Esophagus squamous epithelium (tissue), 5 donors: ENCODE measurements around the gene AHDC1. TPM values are rescaled to one million over a fixed set of nuclear protein-coding genes. Genes with fewer than 3 reads are reported as not detected.

Experiments
- DNase-seq: peaks from one replicate; lab custom pipeline; 2025; lab: John Stamatoyannopoulos, UW
- H3K27ac ChIP-seq, 4 donors: fragments of 200-600 bp; sonication (generic); one replicate each; pipeline ENCODE4 v1.5.1; 2016 to 2019; ENCODE audit warnings: mild to moderate bottlenecking in 1 of 4
- H3K27me3 ChIP-seq, 4 donors: fragments of 200-600 bp; sonication (generic); 1 replicate in 3 of 4; 2 replicates in 1 of 4; pipeline versions ENCODE4 v1.5.1 to v1.6.0; 2017 to 2021; ENCODE audit warnings: antibody characterized with exemption in 1 of 4
- H3K36me3 ChIP-seq, 3 donors: fragments of 200-600 bp; sonication (generic); one replicate each; pipeline ENCODE4 v1.5.1; 2016 to 2019
- H3K4me1 ChIP-seq, 3 donors: fragments of 200-600 bp; sonication (generic); one replicate each; pipeline ENCODE4 v1.5.1; 2017 to 2019
- H3K4me3 ChIP-seq, 4 donors: fragments of 200-600 bp; sonication (generic); 1 replicate in 3 of 4; 2 replicates in 1 of 4; pipeline ENCODE4 v1.5.1; 2016 to 2019; ENCODE audit warnings: mild to moderate bottlenecking in 2 of 4, moderate library complexity in 1 of 4
- H3K9me3 ChIP-seq, 3 donors: fragments of 200-600 bp; sonication (generic); one replicate each; pipeline ENCODE4 v1.5.1; 2016 to 2019
- POLR2A ChIP-seq, 4 donors: fragments of 450-650 bp; IDR thresholded peaks; one replicate each; pipeline ENCODE4 v1.6.1; 2017; ENCODE audit warnings: antibody characterized with exemption in 4 of 4, mild to moderate bottlenecking in 4 of 4, moderate library complexity in 3 of 4
- WGBS, 2 donors: methylation state at CpG; one replicate each; pipeline ENCODE4 v1.1.5; 2018; 5-methylcytosine and 5-hydroxymethylcytosine counted together
- intact Hi-C: fragments of 100-400 bp; cut with DNase I; formaldehyde crosslinking; loops from one replicate; pipeline ENCODE4 v1.15.0; 2022
- total RNA-seq, 4 donors: library from RNA; depleted of rRNA; stranded (reverse); fragments of >200 nt; gene quantifications; one replicate each; pipeline ENCODE4 v1.1.0, GENCODE V29; 2016
- TF ChIP-seq, protein P1 (sequence below), 6 experiments: fragments of 450-650 bp in 4 of 6; fragments of 200-600 bp in 2 of 6; sonication (generic) in 2 of 6; IDR thresholded peaks; one replicate each; pipeline ENCODE4 v1.5.1; 2016 to 2019; ENCODE audit warnings: antibody characterized with exemption in 6 of 6, mild to moderate bottlenecking in 4 of 6, moderate library complexity in 4 of 6
- donor health status: DM: yes; HTN: yes; CAD: no.

The AHDC1 gene
- total RNA-seq, 4 donors from 2014 or later = 22.2 to 112 (median 30.6) TPM

GRCh38 chr1:27593678-27594563 is 10.0 kb downstream of the AHDC1 start:
- 53 to 58% methylated on average over 5 of the region's 8 CpGs for WGBS, 2 donors
- TF ChIP-seq, protein P1, sequence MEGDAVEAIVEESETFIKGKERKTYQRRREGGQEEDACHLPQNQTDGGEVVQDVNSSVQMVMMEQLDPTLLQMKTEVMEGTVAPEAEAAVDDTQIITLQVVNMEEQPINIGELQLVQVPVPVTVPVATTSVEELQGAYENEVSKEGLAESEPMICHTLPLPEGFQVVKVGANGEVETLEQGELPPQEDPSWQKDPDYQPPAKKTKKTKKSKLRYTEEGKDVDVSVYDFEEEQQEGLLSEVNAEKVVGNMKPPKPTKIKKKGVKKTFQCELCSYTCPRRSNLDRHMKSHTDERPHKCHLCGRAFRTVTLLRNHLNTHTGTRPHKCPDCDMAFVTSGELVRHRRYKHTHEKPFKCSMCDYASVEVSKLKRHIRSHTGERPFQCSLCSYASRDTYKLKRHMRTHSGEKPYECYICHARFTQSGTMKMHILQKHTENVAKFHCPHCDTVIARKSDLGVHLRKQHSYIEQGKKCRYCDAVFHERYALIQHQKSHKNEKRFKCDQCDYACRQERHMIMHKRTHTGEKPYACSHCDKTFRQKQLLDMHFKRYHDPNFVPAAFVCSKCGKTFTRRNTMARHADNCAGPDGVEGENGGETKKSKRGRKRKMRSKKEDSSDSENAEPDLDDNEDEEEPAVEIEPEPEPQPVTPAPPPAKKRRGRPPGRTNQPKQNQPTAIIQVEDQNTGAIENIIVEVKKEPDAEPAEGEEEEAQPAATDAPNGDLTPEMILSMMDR (IDR thresholded peaks at IDR 0.05) = no peak
- no peak for TF ChIP-seq POLR2A (IDR thresholded peaks at IDR 0.05)
- H3K9me3 ChIP-seq = no peaks in the 10 kb centered on the region
- no peak for DNase-seq
- no peaks in the 10 kb centered on the region for H3K27me3 ChIP-seq
- H3K4me3 ChIP-seq = no peak overlapping the region
- intact Hi-C loops = no loop called here
- peak overlapping the region; percentile 26 to 99 (median 92) for H3K27ac ChIP-seq
- H3K36me3 ChIP-seq = peaks cover 0 to 69% (median 0%) of the 10 kb centered on the region in 3 donors
- peaks cover 78 to 100% (median 96%) of the 10 kb centered on the region in 3 donors for H3K4me1 ChIP-seq

DNA sequence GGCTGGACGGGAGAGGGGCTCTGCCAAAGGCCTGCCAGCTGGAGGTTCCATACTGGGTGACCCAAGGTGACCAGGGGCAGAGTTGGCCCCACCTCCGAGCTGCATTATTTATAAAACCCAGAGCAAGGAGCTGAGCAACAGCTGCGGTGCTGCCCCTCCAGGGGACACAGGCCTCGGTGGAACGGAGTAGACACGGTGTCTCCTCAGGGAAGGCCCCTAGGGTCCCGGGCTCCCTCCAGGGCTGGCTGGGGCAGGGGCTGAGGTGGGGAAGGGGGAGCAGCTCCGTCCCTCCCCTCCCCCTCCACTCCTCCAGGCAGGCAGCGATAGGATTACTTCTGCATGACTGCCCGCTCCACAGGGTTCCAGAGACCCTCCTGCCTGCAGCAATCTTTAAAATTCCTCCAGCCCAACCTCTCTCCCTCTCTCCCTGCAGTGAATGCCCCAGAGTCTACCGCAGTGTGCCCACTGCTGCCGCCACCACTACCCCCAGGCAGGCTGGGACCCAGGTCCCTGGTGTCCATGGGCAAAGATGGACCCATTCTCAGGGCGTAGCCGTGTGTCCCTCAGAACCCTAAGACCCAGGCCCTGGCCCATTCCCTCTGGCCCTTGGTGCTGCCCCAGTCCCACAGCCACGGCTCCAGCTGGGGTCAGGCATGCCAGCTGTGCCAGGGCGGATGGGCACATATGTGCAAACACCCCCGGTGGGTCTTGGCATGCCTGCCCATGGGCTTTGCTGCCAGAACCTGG is 10.8 kb downstream of the AHDC1 start:
- Histone ChIP-seq H3K27me3 (no peaks in the 10 kb centered on the region), H3K36me3 (peaks cover 0 to 74% (median 0%) of the 10 kb centered on the region in 3 donors), H3K4me3 (no peak overlapping the region), H3K27ac (peak overlapping the region; percentile 8 to 99 (median 92)), H3K4me1 (peaks cover 70 to 100% (median 91%) of the 10 kb centered on the region in 3 donors), H3K9me3 (no peaks in the 10 kb centered on the region)
- 72 to 76% methylated on average over 11 to 15 of the region's 17 CpGs for WGBS, 2 donors
- no peak for TF ChIP-seq POLR2A (IDR thresholded peaks at IDR 0.05)
- TF ChIP-seq, protein P1 (IDR thresholded peaks at IDR 0.05) = no peak
- intact Hi-C loops = no loop called here
- no peak for DNase-seq

- Histone ChIP-seq H3K4me3 (no peak overlapping the region), H3K9me3 (no peaks in the 10 kb centered on the region), H3K4me1 (peaks cover 64 to 100% (median 87%) of the 10 kb centered on the region in 3 donors), H3K27me3 (no peaks in the 10 kb centered on the region), H3K27ac (peak overlapping the region; percentile 0 to 99 (median 92)), H3K36me3 (peaks cover 0 to 76% (median 0%) of the 10 kb centered on the region in 3 donors)
- no peak for TF ChIP-seq POLR2A (IDR thresholded peaks at IDR 0.05)
- WGBS, 2 donors = 65 to 88% methylated on average over 4 to 17 of the region's 22 CpGs
- intact Hi-C loops = no loop called here
- DNase-seq = no peak
These were observed 11.6 kb downstream of the AHDC1 start for GRCh38 chr1:27592232-27592930.

DNA sequence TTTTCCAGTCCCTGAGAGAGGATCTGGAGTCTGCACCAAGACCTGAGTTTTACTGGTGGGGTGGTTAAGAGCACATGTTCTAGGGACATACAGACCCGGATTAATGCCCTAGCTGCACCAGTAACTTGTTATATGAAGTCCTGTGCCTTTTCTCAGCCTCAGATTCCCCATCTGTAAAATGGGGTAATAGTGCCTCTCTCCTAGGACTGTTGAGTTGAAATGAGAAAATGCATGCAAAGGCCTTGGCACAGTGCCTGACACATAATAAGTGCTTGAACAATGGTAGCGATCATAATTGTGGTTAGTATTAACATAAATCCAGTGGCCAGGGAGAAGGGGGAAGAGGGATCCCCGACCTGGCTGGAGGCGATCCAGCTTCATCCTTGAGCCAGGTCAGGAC is 12.3 kb downstream of the AHDC1 start:
- H3K4me1 ChIP-seq = peaks cover 60 to 100% (median 82%) of the 10 kb centered on the region in 3 donors
- TF ChIP-seq, protein P1 (IDR thresholded peaks at IDR 0.05) = no peak
- no peak for TF ChIP-seq POLR2A (IDR thresholded peaks at IDR 0.05)
- no peak overlapping the region for H3K4me3 ChIP-seq
- DNase-seq = no peak
- WGBS, 2 donors = 35 to 48% methylated on average over 4 of the region's 4 CpGs
- peak overlapping the region; percentile 61 to 99 (median 92) for H3K27ac ChIP-seq
- H3K36me3 ChIP-seq = peaks cover 0 to 84% (median 0%) of the 10 kb centered on the region in 3 donors
- intact Hi-C loops = no loop called here
- H3K27me3 ChIP-seq = no peaks in the 10 kb centered on the region
- H3K9me3 ChIP-seq = no peaks in the 10 kb centered on the region

- Histone ChIP-seq H3K4me3 (no peak overlapping the region), H3K9me3 (no peaks in the 10 kb centered on the region), H3K36me3 (peaks cover 0 to 84% (median 0%) of the 10 kb centered on the region in 3 donors), H3K4me1 (peaks cover 54 to 100% (median 79%) of the 10 kb centered on the region in 3 donors), H3K27me3 (no peaks in the 10 kb centered on the region), H3K27ac (peak overlapping the region; percentile 61 to 99 (median 92))
- no peak for TF ChIP-seq POLR2A (IDR thresholded peaks at IDR 0.05)
- TF ChIP-seq, protein P1 (IDR thresholded peaks at IDR 0.05) = no peak
- DNase-seq = no peak
- WGBS, 2 donors = 0 to 17% methylated on average over 1 of the region's 5 CpGs
- intact Hi-C loops = no loop called here
These were observed 12.9 kb downstream of the AHDC1 start for GRCh38 chr1:27590917-27591508.
